LNCaP clone FGC (cell line): ENCODE data around the gene HOXA4.

Source experiments
- DNase-seq: peaks from one replicate; pipeline ENCODE4 v3.0.0-alpha.2; 2011; ENCODE audit warnings: low read depth
- H3K4me3 ChIP-seq: 2 replicates; pipeline ENCODE4 v1.5.1; 2011; ENCODE audit warnings: mild to moderate bottlenecking, low read depth, low read length, control low read depth
- TF ChIP-seq, protein P1 (sequence below): IDR thresholded peaks from 2 replicates; pipeline ENCODE4 v1.5.1; 2012; ENCODE audit warnings: mild to moderate bottlenecking; ENCODE audit not compliant: control insufficient read depth, insufficient read depth; ENCODE audit errors: extremely low read depth

HOXA4 gene

GRCh38 chr7:27147199-27148030 is 16.9 kb upstream of the HOXA4 start, which contains the start of gene HOXA6:
HOXA6 (minus strand) TSS chr7:27147774; CDS start chr7:27147749, 25 bp downstream.
- TF ChIP-seq, protein P1, sequence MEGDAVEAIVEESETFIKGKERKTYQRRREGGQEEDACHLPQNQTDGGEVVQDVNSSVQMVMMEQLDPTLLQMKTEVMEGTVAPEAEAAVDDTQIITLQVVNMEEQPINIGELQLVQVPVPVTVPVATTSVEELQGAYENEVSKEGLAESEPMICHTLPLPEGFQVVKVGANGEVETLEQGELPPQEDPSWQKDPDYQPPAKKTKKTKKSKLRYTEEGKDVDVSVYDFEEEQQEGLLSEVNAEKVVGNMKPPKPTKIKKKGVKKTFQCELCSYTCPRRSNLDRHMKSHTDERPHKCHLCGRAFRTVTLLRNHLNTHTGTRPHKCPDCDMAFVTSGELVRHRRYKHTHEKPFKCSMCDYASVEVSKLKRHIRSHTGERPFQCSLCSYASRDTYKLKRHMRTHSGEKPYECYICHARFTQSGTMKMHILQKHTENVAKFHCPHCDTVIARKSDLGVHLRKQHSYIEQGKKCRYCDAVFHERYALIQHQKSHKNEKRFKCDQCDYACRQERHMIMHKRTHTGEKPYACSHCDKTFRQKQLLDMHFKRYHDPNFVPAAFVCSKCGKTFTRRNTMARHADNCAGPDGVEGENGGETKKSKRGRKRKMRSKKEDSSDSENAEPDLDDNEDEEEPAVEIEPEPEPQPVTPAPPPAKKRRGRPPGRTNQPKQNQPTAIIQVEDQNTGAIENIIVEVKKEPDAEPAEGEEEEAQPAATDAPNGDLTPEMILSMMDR: no peak
- H3K4me3 ChIP-seq: no peak within 1 kb of the TSS
- no peak for DNase-seq

- TF ChIP-seq, protein P1: no peak
- H3K4me3 ChIP-seq: no peak overlapping the region
- DNase-seq: no peak
Observed at GRCh38 chr7:27146491-27147198, 16.1 kb upstream of the HOXA4 start.

- DNase-seq: no peak
- TF ChIP-seq, protein P1: no peak
- H3K4me3 ChIP-seq: no peak overlapping the region
Observed at GRCh38 chr7:27145914-27146412, 15.4 kb upstream of the HOXA4 start.

DNA sequence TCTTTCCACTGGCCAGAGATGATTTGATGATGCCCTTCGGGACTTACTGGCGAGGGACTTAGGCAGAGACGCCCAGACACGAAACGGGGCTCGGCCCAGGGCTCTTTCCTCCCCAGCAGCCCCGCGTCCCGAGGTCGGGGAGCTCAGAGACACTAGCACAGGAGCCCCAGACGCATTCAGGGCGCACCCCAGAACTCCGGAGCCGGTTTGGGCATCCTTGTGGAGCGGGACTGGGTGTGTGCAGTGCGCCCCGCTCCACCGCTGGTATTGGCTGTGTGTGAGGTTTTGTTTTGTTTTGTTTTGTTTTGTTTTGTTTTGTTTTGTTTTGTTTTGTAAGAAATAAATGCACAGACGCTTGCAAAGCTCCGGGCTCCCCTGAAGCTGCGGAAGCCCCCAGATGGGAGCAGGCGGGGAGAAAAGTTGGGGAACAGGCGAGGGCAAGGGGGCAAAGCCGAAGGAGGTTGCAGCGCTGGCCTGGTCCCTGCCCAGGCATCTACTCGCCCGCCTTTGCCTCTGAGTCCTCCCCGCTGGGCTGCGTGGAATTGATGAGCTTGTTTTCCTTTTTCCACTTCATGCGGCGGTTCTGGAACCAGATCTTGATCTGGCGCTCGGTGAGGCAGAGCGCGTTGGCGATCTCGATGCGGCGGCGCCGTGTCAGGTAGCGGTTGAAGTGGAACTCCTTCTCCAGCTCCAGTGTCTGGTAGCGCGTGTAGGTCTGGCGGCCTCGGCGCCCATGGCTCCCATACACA is 14.8 kb upstream of the HOXA4 start:
- DNase-seq: no peak
- TF ChIP-seq, protein P1: no peak

GRCh38 chr7:27144781-27145164 is 14.2 kb upstream of the HOXA4 start:
- TF ChIP-seq, protein P1: no peak
- H3K4me3 ChIP-seq: no peak overlapping the region
- DNase-seq: no peak

More for the DNA sequence above, 14.8 kb upstream of the HOXA4 start:
- H3K4me3 ChIP-seq: no peak overlapping the region

- H3K4me3 ChIP-seq: no peak overlapping the region
- no peak for DNase-seq
- TF ChIP-seq, protein P1: no peak
Observed at GRCh38 chr7:27143950-27144780, 13.6 kb upstream of the HOXA4 start.
